ENCODE measurements around the gene TNIK. TPM values are rescaled to one million over a fixed set of nuclear protein-coding genes. Genes with fewer than 3 reads are reported as not detected.

Gene TNIK
- total and polyA plus RNA-seq, 2 of the 13 experiments (the other 11 are each of a cell fraction or from before 2014, with no cell fraction given), result 0.15 to 0.22 TPM

DNA sequence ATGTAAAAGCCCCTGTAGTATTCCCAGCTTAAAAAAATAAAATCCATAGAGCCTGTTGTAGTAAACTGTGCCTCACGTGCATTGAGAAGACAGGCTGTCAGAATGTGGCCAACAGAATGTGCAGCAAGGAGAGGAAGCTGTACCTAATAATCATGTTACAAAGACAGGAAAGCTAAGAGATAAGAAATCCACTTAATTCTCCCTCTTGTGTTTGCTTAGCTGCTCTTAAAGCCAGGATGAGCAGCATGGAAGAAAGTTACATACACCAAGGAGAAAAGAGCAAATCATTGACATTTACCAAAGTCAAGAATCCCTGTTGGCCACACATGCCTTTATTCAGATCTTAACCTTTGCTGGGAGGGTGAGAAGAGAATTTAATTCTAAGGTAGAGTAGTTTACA lies 85.9 kb downstream of the TNIK start (continued):
- TF ChIP-seq, protein P1, sequence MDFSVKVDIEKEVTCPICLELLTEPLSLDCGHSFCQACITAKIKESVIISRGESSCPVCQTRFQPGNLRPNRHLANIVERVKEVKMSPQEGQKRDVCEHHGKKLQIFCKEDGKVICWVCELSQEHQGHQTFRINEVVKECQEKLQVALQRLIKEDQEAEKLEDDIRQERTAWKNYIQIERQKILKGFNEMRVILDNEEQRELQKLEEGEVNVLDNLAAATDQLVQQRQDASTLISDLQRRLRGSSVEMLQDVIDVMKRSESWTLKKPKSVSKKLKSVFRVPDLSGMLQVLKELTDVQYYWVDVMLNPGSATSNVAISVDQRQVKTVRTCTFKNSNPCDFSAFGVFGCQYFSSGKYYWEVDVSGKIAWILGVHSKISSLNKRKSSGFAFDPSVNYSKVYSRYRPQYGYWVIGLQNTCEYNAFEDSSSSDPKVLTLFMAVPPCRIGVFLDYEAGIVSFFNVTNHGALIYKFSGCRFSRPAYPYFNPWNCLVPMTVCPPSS (IDR thresholded peaks at IDR 0.05), result no peak
- TF ChIP-seq ARNT (IDR thresholded peaks at IDR 0.05), result no peak

DNA sequence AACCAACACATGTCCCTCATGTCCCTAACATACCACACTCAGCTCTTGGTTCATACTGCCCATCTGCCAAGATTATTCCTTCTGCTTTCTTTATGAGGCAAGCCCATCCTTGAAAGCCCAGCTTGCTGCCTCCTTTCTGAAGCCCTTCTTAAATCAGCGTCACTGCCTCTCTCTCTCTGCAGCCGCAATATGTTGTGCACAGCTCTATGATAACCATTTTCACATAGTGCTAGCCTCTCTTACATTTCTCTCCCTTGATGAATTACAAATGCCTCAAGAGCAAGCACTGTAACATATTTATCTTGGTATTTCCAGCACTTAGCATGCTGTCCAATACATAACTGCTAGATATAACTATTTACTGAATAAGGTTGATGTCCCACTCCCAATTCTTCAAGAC lies 86.5 kb downstream of the TNIK start:
- H3K4me3 ChIP-seq (replicated peaks in 1 of 3; ENCODE audit: insufficient read depth in 1 of 3, low read depth in 2 of 3, low read length in 3 of 3), result no peak overlapping the region
- no peak overlapping the region for H3K9ac ChIP-seq (ENCODE audit: insufficient read depth, low read depth, low read length)
- intact Hi-C loops (cut with micrococcal nuclease; ENCODE audit: unreplicated experiment) (no loop called here), in situ Hi-C loops (cut with HindIII; ENCODE audit: extremely low pct_ligation_motif_present, low pct_unique_long_range_greater_than_20kb) (no loop called here)
- no peak overlapping the region for H2AFZ ChIP-seq (ENCODE audit: low read length)
- 90% methylated on average over 2 of the region's 2 CpGs for WGBS (ENCODE audit: low lambda C conversion rate)
- ATAC-seq (no peak), FAIRE-seq (no peak), DNase-seq (ENCODE audit: low spot score) (no peak)
- no peaks in the 10 kb centered on the region for H3K9me3 ChIP-seq (ENCODE audit: low read length)
- CTCF ChIA-PET (ENCODE audit: low intra/inter-chr PET ratio, low total read pairs), result no interaction called here
- TF ChIP-seq, protein P2, sequence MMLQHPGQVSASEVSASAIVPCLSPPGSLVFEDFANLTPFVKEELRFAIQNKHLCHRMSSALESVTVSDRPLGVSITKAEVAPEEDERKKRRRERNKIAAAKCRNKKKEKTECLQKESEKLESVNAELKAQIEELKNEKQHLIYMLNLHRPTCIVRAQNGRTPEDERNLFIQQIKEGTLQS (CRISPR knock-in tag; IDR thresholded peaks at IDR 0.05), result no peak
- TF ChIP-seq MTF2 (CRISPR knock-in tag; IDR thresholded peaks at IDR 0.05; ENCODE audit: borderline replicate concordance), result no peak
- no peak for TF ChIP-seq SETDB1 (CRISPR knock-in tag; IDR thresholded peaks at IDR 0.05; ENCODE audit: borderline replicate concordance)
- TF ChIP-seq ZNF329 (CRISPR knock-in tag; IDR thresholded peaks at IDR 0.05; ENCODE audit: low read depth), result no peak
- TF ChIP-seq KDM5B (CRISPR knock-in tag; IDR thresholded peaks at IDR 0.05; ENCODE audit: borderline replicate concordance), result no peak
- TF ChIP-seq ZBTB26 (CRISPR knock-in tag; IDR thresholded peaks at IDR 0.05; ENCODE audit: borderline replicate concordance), result no peak
- TF ChIP-seq ATF1 (CRISPR knock-in tag; IDR thresholded peaks at IDR 0.05), result no peak
- TF ChIP-seq DMAP1 (CRISPR knock-in tag; IDR thresholded peaks at IDR 0.05), result no peak
- no peak for TF ChIP-seq EZH2 (conservative IDR thresholded peaks at IDR 0.05; ENCODE audit: low read depth, low read length)
- TF ChIP-seq RFX3 (CRISPR knock-in tag; IDR thresholded peaks at IDR 0.05), result no peak
- POLR2A ChIA-PET, result no interaction called here
- BruUV-seq (replicated peaks), result no TSS peak
- H3K27ac ChIP-seq (ENCODE audit: extremely low read length, insufficient read depth, low read length), result no peak overlapping the region
- no peaks in the 10 kb centered on the region for H4K20me1 ChIP-seq (ENCODE audit: insufficient read depth, low read length)
- no peak overlapping the region for H3K4me2 ChIP-seq (ENCODE audit: low read depth, low read length)
- no peaks in the 10 kb centered on the region for H3K36me3 ChIP-seq (replicated peaks in 1 of 2; ENCODE audit: control insufficient read depth in 1 of 2, insufficient read depth in 2 of 2, low read length in 2 of 2)
- no peaks in the 10 kb centered on the region for H3K79me2 ChIP-seq (ENCODE audit: insufficient read depth, low read length)
- no peaks in the 10 kb centered on the region for H3K4me1 ChIP-seq (ENCODE audit: insufficient read depth, low read length)
- no peaks in the 10 kb centered on the region; a peak in 1 of 5 replicates for H3K27me3 ChIP-seq (ENCODE audit: control insufficient read depth in 1 of 2, insufficient read depth in 2 of 2, low read length in 2 of 2)

Measured in HepG2 (cell line).